HG02981 (cell line): ENCODE data around the gene BCOR.

Source experiments
- ATAC-seq: cut with Tn5 transposase; IDR thresholded peaks from one replicate; pipeline ENCODE4 v1.9.1; 2021; ENCODE audit warnings: mild to moderate bottlenecking, moderate library complexity; ENCODE audit not compliant: unreplicated experiment

The BCOR gene

DNA sequence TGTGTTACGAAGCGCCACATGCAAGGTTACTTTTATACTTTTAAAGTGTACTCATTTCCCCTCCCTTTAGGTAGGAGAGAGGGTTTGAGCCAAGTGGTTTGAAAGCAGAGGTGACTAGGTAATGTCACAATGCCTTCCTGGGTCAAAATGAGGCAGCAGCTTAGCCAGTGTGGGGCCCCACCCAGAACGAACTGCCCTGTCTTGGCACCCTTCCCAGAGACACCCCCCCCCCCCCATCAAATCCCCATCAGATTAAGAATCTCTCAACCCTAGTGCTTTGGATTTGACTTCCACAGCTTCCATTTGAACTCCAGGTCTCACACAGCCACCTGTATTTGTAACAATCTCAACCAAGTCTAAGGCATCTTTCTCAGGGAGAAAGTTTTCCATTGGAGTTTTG, 31.1 kb downstream of the BCOR start:
- ATAC-seq, result no peak

DNA sequence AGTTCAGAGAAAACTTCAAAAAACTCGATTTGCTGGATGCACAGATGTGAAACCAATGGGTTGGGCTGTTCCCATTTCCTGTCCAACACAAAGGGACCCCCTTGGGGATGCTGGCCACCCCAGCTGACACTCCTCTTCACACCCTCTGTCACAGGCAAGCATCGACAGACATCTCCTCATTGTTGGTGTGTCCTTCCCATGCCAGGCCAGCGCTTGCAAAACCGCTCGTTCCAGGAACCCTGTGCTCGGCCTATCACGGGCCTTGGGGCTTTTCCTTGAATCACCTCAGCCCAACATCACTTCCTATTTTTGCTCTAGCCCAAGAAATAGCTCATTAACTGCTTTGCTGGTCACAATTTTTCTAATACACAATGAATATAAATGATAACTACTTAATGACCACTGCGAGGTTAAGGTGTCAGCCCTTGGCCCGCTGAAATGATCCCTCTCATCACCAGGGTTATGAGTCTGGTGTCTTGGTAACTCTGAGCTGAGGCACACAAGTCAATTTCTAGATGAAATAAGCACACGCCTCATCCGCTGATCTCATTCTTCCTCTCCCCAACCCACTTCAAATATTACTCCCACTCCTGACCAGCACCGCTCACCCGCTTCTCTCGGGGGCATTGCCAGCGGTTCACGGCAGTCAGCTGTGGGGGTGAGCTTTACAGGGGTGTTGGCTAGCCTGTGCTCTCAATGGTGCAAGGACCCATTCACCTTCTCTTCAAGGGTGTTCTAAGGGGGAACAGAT, 32.3 kb downstream of the BCOR start:
- no peak for ATAC-seq

DNA sequence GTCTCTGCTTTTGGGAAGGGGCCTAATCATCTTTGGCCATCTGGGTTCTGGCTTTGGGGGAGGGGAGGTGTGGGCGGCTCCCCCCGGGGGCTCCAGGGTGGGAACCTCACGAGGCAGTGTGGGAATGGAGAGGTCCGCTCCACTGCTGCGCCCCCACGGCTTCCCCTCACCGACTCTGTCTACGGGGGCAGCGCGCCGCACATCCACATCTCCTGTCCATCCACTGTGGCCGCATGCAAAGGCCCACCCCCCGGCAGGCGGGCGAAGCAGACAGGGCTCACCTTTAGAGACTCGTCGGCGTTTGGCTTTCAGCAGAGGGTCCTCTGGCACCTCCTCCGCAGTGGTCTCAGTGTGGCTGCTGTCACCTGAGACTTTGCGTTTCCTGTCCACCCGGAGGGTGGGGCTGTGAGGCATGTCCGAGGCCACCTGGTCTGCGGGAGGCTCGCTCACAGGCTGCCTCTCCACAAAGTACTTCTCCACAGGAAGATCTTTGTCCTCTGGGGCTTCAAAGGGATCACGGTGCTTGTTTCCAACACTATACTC, 33.6 kb downstream of the BCOR start:
- no peak for ATAC-seq

- ATAC-seq, result no peak
Measured at GRCh38 chrX:40063555-40063954, 34.2 kb downstream of the BCOR start.

GRCh38 chrX:40062525-40063155, 35.1 kb downstream of the BCOR start:
- no peak for ATAC-seq

DNA sequence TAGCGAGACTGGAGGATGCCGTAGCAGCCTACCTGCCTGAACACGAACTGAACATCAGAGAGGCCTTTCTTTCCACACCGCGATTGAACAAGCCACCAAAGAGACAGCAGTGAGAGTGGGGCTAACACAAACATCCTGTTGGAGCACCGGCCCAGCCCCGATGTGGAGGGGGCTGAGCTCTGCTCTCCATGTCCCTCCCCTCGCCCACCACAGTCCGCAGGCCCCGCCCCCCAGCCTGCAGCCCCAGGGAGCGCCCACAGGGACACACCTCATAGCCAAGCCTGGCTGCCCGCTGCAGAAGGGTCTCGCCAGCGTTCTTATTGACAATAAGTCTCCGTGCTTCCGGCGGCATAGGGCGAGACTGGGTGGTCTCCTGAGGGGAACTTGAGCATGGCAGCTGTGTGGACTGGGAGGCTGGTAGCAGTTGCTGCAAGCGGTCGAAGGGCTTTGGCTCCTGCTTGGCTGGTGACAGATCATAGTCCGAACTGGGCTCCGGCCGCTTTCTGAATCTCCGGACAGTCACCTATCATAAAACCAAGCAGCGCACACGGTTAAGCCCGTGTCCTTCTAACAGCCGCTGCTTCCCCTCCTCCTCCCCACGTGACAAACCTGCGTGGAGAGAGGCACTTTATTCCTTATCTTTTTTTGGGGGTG, 35.8 kb downstream of the BCOR start:
- ATAC-seq, result no peak

GRCh38 chrX:40061005-40061404, 36.8 kb downstream of the BCOR start:
- ATAC-seq, result no peak

DNA sequence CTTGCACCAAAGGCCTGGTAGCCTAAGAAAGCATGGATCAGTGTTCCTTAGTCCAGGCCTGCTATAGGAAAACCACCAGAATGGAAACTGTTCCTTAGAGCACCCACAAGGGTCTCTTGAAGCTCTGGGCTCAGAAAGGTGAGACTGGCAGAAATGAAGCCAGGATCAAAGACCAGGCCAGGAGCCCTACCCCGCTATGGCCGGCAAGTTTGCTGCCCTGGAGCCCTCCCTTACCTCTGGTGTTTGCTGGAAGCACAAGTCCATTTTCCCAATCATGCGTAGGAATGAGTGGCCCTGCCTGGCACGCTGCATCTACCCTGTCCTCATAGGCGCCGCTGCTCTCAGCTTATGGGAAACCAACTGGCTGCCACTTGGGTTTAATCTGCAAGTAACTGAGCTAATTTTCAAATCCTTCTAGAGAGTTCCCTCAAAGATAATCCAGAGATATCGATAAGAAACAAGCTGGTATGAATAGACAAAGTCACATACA, 37.4 kb downstream of the BCOR start:
- ATAC-seq, result no peak

- ATAC-seq, result no peak
Measured at GRCh38 chrX:40058719-40059118, 39.0 kb downstream of the BCOR start.

GRCh38 chrX:40057405-40057804, 40.4 kb downstream of the BCOR start:
- no peak for ATAC-seq

- ATAC-seq, result no peak
Measured at GRCh38 chrX:40056420-40056819, 41.3 kb downstream of the BCOR start.

DNA sequence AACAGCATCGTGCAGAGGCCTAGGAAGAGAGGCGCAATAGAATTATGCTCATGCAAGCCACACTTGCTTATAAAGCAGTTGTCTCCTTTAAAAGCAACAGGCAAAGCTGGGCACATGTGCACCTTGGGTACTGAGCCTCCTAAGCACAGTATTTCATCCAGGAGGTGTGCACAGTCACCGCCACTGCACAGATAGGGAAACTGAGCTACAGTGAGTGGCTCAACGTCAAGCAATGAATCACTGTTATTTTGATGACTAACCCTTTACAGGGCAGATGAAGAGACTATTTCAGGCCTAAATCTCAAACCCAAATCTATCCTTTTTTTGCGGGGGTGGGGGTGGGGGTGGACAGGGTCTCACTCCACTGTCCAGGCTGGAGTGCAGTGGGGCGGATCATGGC, 42.3 kb downstream of the BCOR start:
- ATAC-seq, result no peak

DNA sequence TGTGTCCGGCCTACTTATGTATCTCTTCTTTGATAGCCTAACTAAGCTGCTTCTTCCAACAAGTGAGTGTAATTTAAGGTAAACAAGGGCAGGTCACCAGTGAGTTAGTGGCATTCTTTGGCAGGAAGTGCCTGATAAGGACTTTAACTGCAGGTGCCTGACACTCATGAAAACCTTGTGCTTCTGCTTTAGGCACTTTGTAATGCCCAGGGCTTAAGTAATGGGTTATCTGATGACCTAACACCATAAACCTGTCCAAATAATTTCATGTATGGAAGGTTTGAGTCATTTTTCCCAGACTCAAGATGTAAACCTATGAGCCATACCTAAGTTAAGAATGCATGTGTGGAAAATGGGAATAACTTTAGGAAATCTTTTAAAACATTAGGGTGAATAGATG, 43.0 kb downstream of the BCOR start:
- no peak for ATAC-seq

DNA sequence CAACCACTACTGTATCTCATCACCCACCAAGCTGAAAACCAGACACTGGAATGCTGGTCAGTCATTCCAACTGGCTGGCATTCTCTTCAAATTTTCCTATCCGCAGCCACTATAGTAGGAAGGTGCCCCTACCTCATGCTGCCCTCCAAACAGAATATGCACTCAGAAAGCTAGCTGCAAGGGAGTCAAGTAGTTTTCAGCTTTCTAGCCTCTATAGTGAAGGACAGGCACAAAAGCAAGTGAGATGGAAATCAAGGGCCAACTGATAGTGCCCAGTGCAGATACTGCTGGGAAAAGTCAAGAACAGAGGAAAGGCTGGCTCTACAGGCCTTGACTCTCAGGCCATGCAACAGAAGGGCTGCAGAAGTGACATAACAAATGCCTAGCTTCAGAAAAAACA, 47.2 kb downstream of the BCOR start:
- no peak for ATAC-seq

DNA sequence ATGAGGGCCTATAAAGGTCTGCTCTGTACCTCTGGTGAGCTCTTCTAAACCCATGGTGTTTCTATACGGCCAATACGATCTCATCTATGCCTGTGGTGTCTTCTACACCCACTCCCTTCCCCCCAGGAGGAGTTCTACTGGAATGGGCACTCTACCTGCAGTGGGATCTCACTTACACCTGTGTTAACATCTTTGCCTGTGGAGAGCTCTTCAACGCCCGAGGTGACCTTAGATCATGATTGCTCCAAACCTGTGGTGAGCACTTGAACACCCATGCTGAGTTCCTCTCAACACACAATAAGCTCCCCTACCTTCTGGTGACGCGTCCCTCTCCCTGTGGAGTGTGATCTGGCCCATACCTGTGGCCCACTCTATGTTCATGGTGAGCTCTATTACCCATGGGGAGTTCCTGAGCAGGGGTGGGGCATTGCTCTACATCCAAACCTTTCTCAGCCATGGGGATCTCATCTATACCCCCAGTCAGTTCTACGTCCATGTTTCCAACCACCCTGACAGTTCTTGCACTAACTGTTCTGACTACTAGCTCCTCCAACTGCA, 48.6 kb downstream of the BCOR start:
- ATAC-seq, result no peak

DNA sequence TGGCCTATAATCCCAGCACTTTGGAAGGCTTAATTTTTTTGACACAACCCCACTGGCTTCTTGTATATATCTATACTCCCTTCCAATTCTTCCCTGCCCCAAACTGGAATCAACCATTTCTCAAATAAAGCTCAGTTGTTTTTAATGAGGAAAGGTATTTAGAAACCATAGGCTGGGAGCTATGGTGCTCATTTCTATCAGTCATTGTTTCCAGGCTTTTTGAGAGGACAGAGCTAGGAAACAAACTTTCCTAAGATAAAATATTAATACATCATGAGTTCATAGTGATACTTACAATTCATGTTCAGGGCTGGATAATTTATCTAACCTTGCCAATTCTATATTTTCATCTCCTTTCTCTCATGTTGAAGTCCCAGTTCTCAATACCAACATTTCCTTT, 50.3 kb downstream of the BCOR start:
- no peak for ATAC-seq

DNA sequence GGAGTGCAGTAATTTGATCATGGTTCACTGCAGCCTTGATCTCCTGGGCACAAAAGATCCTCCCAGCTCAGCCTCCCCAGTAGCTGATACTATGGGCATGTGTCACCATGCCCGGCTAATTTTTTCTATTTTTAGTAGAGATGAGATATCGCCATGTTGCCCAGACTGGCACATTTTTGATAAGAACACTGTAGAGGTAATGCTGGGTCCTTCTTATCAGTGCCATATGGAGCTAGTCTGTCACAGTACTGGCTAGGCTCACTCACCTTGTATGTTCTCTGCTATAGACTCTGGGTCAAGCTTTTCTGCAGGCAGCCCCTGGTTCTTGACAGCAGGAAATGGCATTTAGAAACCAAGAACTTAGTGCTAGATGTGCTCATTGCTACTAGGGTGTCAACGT, 53.9 kb downstream of the BCOR start:
- ATAC-seq, result no peak

DNA sequence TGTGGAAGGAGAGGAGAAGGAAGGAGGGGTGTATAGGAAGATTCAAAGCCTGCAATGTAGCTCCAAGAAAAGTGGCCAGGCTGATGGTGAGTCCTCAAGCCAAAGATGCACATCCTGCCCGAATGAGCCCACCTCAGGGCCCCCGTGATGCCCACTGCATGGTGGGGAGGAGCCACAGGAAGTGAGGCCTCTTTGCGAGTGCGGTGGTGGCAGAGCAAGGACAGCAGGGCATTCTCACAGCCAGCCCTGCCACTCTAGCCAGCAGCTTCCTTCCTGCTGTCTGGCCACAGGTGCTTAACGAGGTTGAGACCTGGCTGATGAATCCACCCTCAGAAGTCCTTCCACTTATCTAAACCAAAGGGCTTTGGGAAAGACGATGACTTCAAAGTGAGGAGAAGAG, 55.8 kb downstream of the BCOR start:
- no peak for ATAC-seq

GRCh38 chrX:40040686-40041461, 56.9 kb downstream of the BCOR start:
- no peak for ATAC-seq

DNA sequence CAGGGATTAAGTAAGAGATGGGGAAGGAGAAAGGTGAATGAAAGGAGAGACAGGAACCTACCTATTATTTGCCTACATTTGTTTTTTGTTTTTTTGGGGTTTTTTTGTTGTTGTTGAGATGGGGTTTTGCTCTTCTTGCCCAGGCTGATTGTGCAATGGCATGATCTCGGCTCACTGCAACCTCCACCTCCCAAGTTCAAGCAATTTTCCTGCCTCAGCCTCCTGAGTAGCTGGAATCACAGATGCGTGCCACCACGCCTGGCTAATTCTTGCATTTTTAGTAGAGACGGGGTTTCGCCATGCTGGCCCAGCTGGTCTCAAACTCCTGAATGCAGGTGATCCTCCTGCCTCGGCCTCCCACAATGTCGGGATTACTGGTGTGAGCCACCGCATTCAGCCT, 57.9 kb downstream of the BCOR start:
- ATAC-seq, result no peak

GRCh38 chrX:40037367-40037766, 60.4 kb downstream of the BCOR start:
- ATAC-seq, result no peak
